ENCODE measurements around the gene ATF1.

ATF1 gene

DNA sequence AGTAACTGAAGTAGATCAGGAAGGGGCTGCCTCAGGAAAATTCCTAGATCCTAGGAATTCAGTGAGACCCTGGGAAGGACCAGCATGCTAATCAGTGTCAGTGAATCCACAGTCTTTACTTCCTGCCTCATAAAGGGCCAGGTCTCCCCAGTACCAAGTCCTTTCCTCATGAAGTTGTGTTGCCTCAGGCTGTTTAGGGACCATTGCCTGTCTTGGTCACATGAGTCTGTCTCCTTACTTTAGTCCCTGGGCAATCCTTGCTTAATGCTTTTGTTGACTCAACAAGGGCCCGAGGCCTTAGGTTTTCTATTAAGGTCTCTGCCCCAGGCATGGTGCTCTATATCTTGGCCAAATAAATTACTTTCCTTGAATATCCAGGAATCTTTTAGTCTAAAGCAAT lies 16.1 kb upstream of the ATF1 start:
- no peak overlapping the region for H3K4me3 ChIP-seq (ENCODE audit: low read depth, low read length)
- TF ChIP-seq, protein P1, sequence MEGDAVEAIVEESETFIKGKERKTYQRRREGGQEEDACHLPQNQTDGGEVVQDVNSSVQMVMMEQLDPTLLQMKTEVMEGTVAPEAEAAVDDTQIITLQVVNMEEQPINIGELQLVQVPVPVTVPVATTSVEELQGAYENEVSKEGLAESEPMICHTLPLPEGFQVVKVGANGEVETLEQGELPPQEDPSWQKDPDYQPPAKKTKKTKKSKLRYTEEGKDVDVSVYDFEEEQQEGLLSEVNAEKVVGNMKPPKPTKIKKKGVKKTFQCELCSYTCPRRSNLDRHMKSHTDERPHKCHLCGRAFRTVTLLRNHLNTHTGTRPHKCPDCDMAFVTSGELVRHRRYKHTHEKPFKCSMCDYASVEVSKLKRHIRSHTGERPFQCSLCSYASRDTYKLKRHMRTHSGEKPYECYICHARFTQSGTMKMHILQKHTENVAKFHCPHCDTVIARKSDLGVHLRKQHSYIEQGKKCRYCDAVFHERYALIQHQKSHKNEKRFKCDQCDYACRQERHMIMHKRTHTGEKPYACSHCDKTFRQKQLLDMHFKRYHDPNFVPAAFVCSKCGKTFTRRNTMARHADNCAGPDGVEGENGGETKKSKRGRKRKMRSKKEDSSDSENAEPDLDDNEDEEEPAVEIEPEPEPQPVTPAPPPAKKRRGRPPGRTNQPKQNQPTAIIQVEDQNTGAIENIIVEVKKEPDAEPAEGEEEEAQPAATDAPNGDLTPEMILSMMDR (IDR thresholded peaks at IDR 0.05; ENCODE audit: low read depth, low read length, missing control alignments) = no peak
- in situ Hi-C loops (cut with HindIII; ENCODE audit: low sequenced_read_pairs) = no loop called here
- DNase-seq (ENCODE audit: low read depth) = no peak

DNA sequence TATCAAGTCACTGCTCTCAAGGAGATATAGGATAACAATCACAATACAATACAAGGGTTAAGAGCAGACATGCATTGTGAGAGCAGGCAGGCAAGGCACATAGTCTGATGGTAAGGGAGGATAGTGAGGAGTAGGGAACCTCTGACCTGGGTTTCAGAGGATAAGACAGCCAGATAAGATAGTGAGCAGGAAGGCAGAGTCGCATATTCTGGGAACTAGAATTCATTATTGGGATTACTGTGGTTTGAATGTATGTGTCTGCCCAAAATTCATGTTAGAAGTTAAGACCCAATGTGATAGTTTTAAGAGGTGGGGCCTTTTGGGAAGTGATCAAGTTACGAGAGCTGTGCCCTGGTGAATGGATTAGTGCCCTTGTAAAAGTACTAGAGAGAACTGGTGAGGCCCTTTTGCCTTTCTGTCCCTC lies 14.4 kb upstream of the ATF1 start:
- DNase-seq (ENCODE audit: low read depth) = no peak
- TF ChIP-seq, protein P1 (IDR thresholded peaks at IDR 0.05; ENCODE audit: low read depth, low read length, missing control alignments) = no peak
- in situ Hi-C loops (cut with HindIII; ENCODE audit: low sequenced_read_pairs) = no loop called here
- no peak overlapping the region for H3K4me3 ChIP-seq (ENCODE audit: low read depth, low read length)

DNA sequence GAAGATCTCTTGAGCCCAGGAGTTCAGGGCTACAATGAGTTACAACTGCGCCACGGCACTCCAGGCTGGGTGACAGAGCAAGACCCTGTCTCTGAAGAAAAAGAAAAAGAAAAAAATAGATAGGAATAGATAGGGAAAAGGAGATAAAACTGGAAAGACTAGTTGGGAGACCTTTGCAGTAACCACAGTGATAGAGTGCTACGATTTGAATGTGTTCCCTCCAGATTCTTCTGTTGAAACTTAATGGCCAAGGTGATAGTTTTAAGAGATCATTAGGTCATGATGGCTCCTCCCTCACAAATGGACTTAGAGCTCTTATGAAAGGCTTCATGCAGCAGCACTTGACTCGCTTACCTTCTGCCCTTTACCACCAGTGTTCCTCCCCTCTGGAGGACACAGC lies 13.5 kb upstream of the ATF1 start:
- DNase-seq (ENCODE audit: low read depth) = no peak
- TF ChIP-seq, protein P1 (IDR thresholded peaks at IDR 0.05; ENCODE audit: low read depth, low read length, missing control alignments) = no peak
- in situ Hi-C loops (cut with HindIII; ENCODE audit: low sequenced_read_pairs) = no loop called here
- H3K4me3 ChIP-seq (ENCODE audit: low read depth, low read length) = no peak overlapping the region

DNA sequence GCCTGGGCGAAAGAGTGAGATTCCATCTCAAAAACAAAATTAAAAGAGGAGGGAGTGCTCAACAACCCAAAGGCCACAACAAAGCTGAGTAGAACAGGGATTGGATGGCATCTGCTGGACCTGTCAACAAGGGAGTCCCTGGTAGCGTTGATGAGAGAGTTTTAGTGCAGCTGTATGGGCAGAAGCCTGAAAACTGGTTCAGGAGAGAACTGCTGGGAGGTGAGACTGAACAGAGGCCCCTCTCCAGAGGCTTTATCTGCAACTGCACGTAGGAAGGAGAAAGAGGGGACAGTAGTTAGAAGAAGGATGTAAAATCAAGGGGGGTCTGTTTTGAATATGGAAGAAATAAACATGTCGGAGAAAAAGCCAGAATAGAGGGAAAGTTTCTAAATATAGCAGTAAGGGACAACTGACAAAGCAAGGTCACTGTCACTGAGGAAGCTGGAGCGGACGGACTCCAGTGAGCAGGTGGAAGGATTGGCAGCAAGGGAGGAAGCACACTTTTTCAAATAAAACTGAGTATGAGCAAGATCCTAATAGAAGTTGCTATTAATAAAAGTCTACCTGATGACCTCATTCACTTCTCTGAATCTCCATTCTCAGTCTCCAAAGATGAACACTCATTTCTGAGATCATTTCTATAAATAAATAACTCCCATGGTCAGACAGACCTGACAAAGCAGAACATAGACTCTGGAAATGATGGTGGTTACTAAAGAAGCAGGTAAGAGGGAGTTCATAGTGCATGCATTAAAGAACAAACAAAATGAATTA lies 11.8 kb upstream of the ATF1 start:
- DNase-seq (ENCODE audit: low read depth) = no peak
- H3K4me3 ChIP-seq (ENCODE audit: low read depth, low read length) = no peak overlapping the region
- TF ChIP-seq, protein P1 (IDR thresholded peaks at IDR 0.05; ENCODE audit: low read depth, low read length, missing control alignments) = no peak
- in situ Hi-C loops (cut with HindIII; ENCODE audit: low sequenced_read_pairs) = no loop called here

DNA sequence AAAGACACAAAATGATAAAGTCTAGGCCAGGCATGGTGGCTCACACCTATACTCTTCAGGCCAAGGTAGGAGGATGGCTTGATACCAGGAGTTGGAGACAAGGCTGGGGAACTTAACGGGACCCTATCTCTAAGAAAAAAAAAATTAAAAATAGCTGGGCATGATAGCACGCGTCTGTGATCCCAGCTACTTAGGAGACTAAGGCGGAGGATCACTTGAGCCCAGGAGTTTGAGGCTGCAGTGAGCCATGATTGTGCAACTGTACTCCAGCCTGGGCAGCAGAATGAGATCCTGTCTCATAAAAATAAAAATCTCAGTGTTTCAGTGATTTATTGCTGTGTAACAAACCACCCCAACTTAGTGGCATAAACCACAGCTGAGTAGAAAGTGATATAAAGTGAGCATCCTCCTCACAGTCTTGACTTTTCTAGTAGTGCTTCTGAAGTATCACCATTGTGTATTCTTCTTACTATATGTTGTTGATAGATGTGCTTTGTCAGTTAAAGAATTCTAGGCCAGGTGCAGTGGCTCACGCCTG lies 10.6 kb upstream of the ATF1 start:
- no peak overlapping the region for H3K4me3 ChIP-seq (ENCODE audit: low read depth, low read length)
- TF ChIP-seq, protein P1 (IDR thresholded peaks at IDR 0.05; ENCODE audit: low read depth, low read length, missing control alignments) = no peak
- no peak for DNase-seq (ENCODE audit: low read depth)
- in situ Hi-C loops (cut with HindIII; ENCODE audit: low sequenced_read_pairs) = no loop called here

DNA sequence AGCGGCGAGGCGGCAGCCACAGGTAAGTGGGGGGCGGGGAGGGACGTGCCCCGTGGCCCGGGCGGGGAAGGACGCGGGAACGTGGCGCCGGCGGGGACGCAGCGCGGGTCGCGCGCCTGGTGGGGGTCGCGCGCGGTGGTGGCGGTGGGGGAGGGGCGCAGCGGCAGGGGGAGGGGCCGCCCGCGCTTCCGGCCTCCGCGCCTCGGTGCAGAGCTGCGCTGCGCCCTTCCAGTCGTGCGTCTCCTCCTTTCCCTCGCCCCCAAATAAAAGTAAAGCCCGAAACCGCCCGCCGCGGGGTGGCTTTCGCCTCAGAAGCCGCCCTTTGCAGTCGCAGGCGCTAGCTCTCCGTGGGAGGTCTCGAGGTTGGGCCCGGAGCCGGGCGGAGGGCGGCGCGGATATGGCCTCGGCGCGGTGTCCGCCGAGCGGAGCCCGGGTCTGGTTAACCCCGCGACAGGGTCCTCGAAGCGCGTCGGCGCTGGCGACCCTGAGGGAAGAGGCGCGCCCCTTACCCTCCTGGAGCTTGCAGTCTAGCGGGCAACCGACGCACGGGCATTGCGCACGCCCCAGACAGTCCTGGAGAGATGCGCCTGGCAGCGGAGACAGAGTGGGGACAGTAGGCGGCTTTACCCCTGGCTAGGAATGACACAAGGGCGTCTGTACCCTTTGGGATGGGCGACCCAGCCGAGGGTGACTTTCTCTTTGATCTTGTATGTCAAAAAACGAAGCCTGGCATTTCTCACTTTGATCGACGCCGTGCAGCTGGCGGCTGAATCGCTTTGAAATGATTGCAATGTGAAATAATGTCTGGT lies 589 bp downstream of the ATF1 start:
- peak overlapping the region; percentile 93 for H3K4me3 ChIP-seq (ENCODE audit: low read depth, low read length)
- no peak for DNase-seq (ENCODE audit: low read depth)
- in situ Hi-C loops (cut with HindIII; ENCODE audit: low sequenced_read_pairs) = loop anchor here (5.0 kb wide), 1 partner anchor 98 kb away; no protein-coding TSS in a partner anchor
- TF ChIP-seq, protein P1 (IDR thresholded peaks at IDR 0.05; ENCODE audit: low read depth, low read length, missing control alignments) = no peak

All from astrocyte of the cerebellum (primary cell).